Activated CD4-positive, alpha-beta T cell treated with anti-CD3 and anti-CD28 coated beads, Interleukin-2, amount 50 U/mL, for 4 hours (primary cell): Measurements from ENCODE around the gene HERPUD2.
A peak's percentile ranks its signal among the peaks of the same experiment; 100 is the strongest.

Experiments
- DNase-seq, 2 experiments: peaks; one replicate each; pipeline ENCODE4 v3.0.0-alpha.2; 2020

The HERPUD2 gene, protein sequence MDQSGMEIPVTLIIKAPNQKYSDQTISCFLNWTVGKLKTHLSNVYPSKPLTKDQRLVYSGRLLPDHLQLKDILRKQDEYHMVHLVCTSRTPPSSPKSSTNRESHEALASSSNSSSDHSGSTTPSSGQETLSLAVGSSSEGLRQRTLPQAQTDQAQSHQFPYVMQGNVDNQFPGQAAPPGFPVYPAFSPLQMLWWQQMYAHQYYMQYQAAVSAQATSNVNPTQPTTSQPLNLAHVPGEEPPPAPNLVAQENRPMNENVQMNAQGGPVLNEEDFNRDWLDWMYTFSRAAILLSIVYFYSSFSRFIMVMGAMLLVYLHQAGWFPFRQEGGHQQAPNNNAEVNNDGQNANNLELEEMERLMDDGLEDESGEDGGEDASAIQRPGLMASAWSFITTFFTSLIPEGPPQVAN

DNA sequence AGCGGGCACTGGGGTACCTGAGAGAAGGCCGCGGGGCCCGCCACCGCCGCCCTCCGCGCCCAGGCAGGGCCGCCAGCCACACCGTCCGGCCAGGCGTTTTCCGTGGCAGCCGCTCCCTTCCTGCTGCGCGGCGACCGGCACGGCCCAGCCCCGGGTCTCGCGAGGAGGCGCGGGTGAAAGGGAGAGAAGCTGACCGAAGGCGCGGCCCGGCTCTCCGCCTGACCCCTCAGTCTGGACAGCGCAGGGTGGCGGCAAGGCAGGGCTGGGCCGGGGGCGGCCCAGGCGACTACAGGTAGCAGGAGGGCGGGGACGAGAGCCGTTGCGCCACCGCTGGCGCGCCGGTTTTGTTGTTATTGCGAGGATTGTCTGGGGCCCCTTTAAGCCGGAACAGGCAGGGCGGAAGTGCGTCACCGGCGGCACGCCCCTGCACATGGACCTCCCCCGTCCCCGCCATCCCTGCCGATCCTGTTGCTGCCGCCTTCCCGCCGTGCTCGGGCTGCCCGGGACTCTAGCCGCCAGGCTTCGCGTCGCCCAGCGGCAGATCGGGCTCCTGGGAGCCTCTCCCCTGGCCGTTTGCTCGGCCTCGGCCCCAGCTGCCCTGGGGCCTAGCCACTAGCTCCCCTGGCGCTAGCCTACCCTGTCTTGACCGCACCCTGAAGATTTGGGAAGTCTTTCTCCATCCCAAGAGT lies at the start of gene HERPUD2:
HERPUD2 (minus strand) TSS at position 352 of the 689 bp plus-strand sequence. CDS start 805 bp downstream, outside the sequence.
- DNase-seq: peak; percentile 87 to 88

DNA sequence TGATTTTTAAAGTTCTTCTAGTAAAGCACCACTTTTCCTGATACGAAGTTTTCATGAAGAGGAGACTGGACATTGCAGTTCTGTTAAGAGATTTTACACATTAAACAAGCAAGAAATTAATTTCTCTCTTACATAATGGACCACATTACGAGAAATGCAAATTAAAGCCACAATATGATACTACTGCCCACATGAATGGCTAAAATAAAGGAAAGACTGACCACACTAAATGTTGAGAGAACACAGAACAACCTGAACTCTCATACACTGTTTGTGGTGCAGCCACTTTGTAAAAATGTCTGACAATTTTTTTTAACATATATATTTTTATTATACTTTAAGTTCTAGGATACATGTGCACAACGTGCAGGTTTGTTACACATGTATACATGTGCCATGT lies 44.0 kb upstream of the HERPUD2 start:
- DNase-seq: no peak

DNA sequence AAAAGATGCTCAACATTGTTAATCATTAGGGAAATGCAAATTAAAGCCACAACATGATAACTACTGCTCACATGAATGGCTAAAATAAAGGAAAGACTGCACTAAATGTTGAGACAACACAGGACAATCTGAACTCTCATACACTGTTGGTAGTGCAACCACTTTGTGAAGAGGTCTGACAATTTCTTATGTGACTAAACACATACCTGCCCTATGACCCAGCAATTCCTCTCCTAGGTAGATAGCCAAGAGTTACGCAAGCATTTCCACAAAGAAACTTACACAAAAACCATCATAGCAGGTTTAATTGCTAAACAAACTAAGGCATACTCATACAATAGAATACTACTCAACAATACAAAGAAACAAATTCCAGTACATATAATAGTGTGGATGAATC lies 41.8 kb upstream of the HERPUD2 start:
- DNase-seq: no peak

GRCh38 chr7:35735396-35735795 lies 40.5 kb upstream of the HERPUD2 start:
- DNase-seq: no peak

GRCh38 chr7:35734001-35734483 lies 39.1 kb upstream of the HERPUD2 start:
- no peak for DNase-seq

DNA sequence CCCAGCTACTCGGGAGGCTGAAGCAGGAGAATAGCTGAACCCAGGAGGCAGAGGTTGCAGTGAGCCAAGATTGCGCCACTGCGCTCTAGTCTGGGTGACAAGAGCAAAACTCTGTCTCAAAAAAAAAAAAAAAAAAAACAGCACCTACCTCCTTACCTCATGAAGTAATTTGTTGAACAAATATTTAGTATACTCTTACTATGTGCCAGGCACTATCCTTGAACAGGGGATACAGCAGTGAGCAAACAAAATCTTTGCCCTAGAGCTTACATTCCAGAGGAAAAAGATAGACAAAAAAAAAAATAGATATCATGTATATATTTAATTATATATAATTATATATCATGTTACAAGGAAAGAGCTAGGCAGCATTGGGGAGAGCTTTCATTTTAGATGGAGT lies 36.4 kb upstream of the HERPUD2 start:
- DNase-seq: no peak

DNA sequence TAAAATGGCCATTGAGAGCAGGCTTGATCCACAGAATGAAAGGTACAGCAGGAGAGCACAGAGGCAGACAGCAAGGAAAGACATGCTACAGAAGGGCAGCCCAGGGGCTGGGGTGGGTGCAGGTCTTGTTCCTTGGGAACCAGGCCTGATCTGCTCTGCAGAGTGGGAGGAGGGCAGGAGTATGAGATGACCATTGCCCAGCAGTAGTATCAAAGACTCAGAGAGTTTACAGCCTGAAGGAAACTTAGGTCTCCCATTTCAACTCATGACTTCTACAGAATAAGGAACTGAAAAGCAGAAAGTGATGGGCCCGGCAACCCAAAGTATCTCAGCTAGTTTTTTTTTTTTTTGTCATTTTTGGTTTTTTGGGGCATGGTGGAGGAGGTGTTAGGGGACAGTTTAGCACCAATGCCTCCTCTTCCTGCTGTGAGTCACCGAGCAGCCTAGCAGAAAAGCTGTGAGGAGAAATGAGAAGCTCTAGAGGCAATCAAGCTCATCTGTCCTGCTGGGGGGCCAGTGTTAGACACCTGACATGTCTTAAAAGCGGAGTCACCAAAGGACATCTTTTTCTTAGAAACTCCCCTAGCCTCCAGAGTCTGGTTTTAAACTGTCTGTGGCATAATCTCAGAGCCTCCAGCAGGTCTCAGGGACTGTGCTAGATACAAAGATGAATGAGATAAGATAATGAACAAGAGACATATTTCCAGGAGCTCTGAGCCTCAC lies 34.3 kb upstream of the HERPUD2 start:
- DNase-seq: peak in 1 of 2 experiments; percentile 15

DNA sequence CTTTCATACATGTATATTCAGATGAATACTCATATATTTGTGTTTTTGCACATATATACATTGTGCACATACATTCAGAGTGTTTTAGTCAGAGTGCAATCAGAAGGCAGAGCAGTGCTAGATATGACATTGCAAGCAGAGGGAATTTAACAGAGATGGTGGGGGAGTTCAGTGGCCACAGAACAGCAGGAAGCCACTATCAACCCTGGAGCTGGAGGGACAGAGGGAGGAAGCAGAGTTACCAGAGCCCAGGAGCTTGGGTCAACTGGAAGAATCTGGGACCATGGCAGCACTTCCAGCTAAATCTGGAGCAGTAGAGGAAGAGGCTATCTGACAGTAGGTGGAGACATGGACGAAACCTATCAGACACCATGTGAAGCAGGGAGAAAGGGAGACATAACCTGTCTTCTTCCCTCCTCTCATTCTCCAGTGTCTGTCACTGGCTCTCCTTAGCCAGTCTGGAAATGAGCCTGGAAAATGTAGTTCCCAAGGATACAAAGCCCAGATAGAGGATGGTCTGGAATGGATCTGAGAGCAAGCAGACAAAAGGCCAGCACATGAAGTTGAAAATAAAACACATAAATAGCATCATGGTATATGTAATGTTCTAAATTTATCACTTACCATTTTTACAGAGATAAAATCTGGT lies 33.6 kb upstream of the HERPUD2 start:
- DNase-seq: no peak

- DNase-seq: no peak
Observed at GRCh38 chr7:35727571-35727970, 32.6 kb upstream of the HERPUD2 start.

GRCh38 chr7:35726654-35727053 lies 31.7 kb upstream of the HERPUD2 start:
- DNase-seq: no peak

- peak; percentile 11 to 28 for DNase-seq
Observed at GRCh38 chr7:35725280-35725680, 30.3 kb upstream of the HERPUD2 start.

- DNase-seq: no peak
Observed at GRCh38 chr7:35723011-35723410, 28.1 kb upstream of the HERPUD2 start.

DNA sequence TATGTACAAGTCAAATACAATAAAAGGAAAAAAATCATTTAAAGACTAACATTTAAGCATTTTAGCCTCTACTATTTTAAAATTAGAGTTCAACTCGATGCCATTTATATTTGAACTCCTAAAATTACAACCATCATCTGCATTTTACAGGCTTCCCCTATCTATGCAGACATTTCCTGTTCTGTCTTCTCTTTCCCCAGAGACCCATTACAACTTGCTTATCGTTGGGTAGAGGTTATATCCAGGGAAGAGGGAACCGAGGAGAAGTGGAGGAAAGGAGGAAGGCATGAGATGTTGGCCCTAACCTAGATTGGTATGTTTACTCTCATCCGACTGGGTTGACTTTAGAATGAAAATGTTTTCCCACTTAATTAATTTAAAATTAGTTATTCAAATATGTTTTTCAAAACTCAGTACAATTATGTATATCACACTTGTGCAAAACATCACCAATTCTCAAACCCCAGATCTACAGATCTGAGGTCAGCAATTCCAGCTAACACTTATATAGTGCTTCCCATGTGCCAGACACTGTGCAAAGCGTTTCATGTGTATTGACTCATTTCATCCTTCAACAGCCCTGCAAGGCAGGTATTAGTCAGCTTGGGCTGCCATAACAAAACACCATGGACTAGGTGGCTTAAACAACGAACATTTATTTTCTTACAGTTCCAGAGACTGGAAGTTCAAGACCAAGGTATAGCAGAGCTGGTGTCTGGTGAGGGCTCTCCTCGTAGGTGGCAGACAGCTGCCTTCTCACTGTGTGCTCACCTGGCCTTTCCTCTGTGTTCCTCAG lies 27.3 kb upstream of the HERPUD2 start:
- DNase-seq: no peak

GRCh38 chr7:35721288-35721687 lies 26.4 kb upstream of the HERPUD2 start:
- DNase-seq: no peak

GRCh38 chr7:35720849-35721248 lies 25.9 kb upstream of the HERPUD2 start:
- DNase-seq: no peak

DNA sequence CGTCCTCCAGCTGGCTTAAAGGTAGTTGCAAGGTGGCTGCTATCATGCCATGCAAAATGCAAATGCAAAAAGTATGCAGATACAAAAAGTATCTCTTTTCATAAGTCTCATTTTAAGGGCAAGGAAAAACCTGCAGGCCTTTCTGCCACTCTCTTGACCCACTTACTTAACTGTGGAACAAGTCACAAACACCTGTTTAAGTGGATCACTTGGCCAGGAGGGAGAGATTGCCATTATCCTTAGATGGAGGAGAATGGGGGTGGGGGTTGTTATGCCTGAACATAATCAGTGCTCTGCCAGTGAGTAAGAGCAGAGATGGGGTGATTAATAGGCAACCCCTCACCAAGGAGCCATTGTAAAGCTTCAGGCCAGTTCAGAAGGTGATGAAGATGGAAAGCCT lies 25.1 kb upstream of the HERPUD2 start:
- DNase-seq: no peak

GRCh38 chr7:35718047-35718446 lies 23.1 kb upstream of the HERPUD2 start:
- DNase-seq: no peak

- no peak for DNase-seq
Observed at GRCh38 chr7:35717516-35717915, 22.6 kb upstream of the HERPUD2 start.

- no peak for DNase-seq
Observed at GRCh38 chr7:35717013-35717412, 22.1 kb upstream of the HERPUD2 start.

DNA sequence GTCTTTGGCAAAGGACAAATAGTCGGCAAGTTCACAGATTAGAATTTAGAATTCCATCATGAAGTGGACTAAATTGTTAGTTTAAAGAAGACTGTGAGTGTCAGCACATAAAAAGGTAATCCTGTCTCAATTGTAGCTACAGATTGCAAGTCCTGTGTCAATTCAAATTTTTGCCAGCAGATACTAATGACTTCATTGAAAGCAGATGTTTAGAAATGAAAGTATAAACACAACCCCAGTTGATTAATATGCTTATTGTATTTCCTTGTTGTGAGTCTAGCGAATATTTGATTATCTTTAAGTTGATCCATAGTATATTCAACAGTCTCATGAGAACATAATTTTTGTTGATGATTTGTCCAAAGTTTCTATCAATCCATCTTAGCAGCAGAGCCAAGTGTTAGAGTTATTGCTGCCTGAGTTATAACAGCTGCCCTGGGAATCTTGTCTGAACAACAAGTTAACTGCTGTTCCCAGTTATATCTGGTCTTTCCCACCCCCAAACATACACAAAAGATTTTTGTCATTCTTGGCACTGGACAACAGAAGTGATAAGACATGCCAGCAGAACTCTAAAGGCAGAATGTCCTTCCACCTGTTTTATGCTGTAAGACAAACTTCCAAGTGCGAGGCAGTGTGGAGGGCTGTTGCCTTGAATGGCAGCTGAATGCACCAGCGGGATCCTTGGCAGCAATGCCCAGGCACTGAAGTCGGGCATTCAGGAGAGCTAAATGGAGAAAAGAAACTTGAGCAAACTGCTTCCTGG lies 21.3 kb upstream of the HERPUD2 start:
- no peak for DNase-seq

GRCh38 chr7:35714862-35715261 lies 19.9 kb upstream of the HERPUD2 start:
- DNase-seq: no peak
